Endothelial cell of umbilical vein (primary cell): Measurements from ENCODE around the gene DPH1.

ENCODE experiments used
- EZH2 ChIP-seq: IDR thresholded peaks from 2 replicates; pipeline ENCODE4 v1.6.1; 2012; ENCODE audit warnings: borderline replicate concordance, low read depth, mild to moderate bottlenecking, moderate library complexity, low read length, inconsistent platforms; ENCODE audit not compliant: severe bottlenecking
- TF ChIP-seq, protein P1 (sequence below), 2 donors: IDR thresholded peaks; 1 replicate in 1 of 2; 2 replicates in 1 of 2; pipeline ENCODE4 v1.5.1; 2011; ENCODE audit warnings: low read length in 2 of 2, mild to moderate bottlenecking in 2 of 2, moderate library complexity in 2 of 2, control low read depth in 1 of 2, inconsistent platforms in 1 of 2, low read depth in 1 of 2; ENCODE audit not compliant: insufficient read depth in 1 of 2; ENCODE audit errors: extremely low read depth in 1 of 2

DNA sequence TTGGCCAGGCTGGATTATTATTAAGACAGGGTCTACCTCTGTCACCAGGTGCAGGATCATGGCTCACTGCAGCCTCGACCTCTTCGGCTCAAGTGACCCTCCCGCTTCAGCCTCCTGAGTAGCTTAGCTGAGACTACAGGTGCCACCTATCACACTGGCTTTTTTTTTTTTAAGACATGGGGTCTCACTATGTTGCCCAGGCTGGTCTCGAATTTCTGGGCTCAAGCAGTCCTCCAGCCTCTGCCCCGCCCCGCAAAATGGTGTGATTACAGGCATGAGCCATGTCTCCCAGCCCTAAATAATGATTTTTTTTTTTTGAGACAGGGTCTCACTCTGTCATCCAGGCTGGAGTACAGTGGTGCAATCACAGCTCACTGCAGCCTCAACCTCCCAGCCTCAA lies 17.6 kb downstream of the DPH1 start:
- no peak for TF ChIP-seq EZH2
- TF ChIP-seq, protein P1, sequence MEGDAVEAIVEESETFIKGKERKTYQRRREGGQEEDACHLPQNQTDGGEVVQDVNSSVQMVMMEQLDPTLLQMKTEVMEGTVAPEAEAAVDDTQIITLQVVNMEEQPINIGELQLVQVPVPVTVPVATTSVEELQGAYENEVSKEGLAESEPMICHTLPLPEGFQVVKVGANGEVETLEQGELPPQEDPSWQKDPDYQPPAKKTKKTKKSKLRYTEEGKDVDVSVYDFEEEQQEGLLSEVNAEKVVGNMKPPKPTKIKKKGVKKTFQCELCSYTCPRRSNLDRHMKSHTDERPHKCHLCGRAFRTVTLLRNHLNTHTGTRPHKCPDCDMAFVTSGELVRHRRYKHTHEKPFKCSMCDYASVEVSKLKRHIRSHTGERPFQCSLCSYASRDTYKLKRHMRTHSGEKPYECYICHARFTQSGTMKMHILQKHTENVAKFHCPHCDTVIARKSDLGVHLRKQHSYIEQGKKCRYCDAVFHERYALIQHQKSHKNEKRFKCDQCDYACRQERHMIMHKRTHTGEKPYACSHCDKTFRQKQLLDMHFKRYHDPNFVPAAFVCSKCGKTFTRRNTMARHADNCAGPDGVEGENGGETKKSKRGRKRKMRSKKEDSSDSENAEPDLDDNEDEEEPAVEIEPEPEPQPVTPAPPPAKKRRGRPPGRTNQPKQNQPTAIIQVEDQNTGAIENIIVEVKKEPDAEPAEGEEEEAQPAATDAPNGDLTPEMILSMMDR (IDR thresholded peaks at IDR 0.05; ENCODE audit: extremely low read depth in 1 of 2, insufficient read depth in 1 of 2, low read depth in 1 of 2, low read length in 2 of 2) = no peak
